Measurements from ENCODE around the gene ENPP7.
A peak's percentile ranks its signal among the peaks of the same experiment; 100 is the strongest.

ENPP7 gene

DNA sequence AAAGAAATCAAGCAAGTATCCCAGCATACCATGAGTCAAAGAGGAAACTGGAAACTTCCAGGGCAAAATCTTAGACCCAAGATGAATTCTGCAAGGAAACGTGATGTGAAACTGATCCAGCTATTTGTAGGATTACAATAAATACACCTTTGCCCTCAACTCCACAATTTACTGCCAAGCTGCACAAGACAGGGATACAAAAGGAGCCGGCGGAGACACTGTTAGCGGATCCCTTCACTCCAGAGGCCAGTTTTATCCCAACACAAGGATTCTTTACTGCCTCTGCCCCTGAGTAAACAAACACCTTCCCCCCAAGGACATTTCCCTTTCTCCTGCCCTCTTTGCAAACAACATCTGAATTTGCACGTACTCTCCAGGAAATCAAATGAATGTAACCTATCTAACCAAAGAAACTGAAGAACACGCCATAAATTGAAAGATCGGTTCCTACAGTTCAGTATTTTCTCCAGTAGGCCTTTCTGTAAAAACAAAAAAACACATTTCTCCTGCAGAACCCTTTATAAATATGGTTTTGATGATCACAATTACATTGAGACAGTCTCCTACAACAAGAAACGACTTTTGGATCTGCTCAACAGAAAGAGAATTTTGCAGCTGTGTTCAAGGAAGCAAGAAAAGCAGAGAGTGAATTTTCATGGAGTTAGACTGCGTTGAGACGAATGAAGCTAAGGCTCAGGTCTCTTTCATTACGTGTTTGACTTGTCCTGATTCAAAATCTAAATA is 45.8 kb downstream of the ENPP7 start:
- TF ChIP-seq TAF1 (IDR thresholded peaks at IDR 0.05; ENCODE audit: low read depth) = no peak
- TF ChIP-seq YY1 (IDR thresholded peaks at IDR 0.05; ENCODE audit: low read depth) = no peak
- TF ChIP-seq EP300 (IDR thresholded peaks at IDR 0.05; ENCODE audit: borderline replicate concordance) = no peak
- TF ChIP-seq MAX (IDR thresholded peaks at IDR 0.05) = no peak
- TF ChIP-seq EGR1 (IDR thresholded peaks at IDR 0.05) = no peak
- TF ChIP-seq TEAD4 (IDR thresholded peaks at IDR 0.05) = no peak
- no peak for TF ChIP-seq TCF12 (IDR thresholded peaks at IDR 0.05; ENCODE audit: low read depth)
- no peak for TF ChIP-seq CEBPB (IDR thresholded peaks at IDR 0.05)
- no peak for TF ChIP-seq ZBTB7A (IDR thresholded peaks at IDR 0.05; ENCODE audit: low read depth)
- TF ChIP-seq, protein P1, sequence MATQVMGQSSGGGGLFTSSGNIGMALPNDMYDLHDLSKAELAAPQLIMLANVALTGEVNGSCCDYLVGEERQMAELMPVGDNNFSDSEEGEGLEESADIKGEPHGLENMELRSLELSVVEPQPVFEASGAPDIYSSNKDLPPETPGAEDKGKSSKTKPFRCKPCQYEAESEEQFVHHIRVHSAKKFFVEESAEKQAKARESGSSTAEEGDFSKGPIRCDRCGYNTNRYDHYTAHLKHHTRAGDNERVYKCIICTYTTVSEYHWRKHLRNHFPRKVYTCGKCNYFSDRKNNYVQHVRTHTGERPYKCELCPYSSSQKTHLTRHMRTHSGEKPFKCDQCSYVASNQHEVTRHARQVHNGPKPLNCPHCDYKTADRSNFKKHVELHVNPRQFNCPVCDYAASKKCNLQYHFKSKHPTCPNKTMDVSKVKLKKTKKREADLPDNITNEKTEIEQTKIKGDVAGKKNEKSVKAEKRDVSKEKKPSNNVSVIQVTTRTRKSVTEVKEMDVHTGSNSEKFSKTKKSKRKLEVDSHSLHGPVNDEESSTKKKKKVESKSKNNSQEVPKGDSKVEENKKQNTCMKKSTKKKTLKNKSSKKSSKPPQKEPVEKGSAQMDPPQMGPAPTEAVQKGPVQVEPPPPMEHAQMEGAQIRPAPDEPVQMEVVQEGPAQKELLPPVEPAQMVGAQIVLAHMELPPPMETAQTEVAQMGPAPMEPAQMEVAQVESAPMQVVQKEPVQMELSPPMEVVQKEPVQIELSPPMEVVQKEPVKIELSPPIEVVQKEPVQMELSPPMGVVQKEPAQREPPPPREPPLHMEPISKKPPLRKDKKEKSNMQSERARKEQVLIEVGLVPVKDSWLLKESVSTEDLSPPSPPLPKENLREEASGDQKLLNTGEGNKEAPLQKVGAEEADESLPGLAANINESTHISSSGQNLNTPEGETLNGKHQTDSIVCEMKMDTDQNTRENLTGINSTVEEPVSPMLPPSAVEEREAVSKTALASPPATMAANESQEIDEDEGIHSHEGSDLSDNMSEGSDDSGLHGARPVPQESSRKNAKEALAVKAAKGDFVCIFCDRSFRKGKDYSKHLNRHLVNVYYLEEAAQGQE (IDR thresholded peaks at IDR 0.05; ENCODE audit: low read depth) = no peak
- no peak for TF ChIP-seq NFIC (IDR thresholded peaks at IDR 0.05)
- TF ChIP-seq USF1 (IDR thresholded peaks at IDR 0.05) = no peak
- no peak for TF ChIP-seq FOXM1 (IDR thresholded peaks at IDR 0.05; ENCODE audit: borderline replicate concordance, low read depth)
- no peak for TF ChIP-seq CREB1 (IDR thresholded peaks at IDR 0.05; ENCODE audit: low read depth)
- no peak for TF ChIP-seq RAD21 (IDR thresholded peaks at IDR 0.05; ENCODE audit: low read depth)

DNA sequence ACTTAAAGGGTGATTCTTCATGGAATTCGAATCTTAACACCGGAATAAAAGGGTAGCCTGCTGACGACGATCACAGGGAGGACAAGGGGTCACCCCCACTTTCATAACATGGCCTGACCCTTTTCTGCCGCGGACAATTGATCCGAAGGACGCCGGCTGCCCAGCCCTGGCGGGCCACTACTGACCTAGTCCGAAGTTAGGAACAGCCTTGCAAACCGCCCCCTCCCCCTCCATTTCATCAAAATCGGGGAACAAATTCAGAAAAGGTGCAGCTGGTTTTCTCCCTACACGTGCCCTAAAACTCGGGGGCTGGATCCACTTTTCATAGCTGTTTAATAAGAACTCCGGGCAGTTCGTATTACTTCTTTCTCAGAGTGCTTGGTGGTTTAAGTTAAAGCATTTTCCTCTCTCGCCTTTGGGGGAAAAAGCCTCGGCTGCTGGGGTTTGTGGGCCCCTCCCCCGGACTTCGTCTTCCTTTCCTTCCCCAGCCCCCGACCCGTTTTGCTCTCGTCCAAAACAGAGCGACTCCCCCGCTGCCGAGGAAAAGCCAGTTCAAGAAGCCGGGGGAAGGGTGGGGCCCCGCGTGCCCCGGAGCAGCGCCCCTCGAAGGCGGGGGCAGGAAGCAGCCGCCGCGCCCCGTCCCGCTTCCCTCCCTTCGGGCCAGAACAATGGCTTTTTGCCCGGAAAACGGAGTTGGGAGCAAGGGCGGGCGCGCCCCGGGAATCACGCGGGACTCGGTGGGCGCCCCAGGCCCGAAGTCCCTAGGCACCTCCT is 46.6 kb downstream of the ENPP7 start:
- TF ChIP-seq RAD21 (IDR thresholded peaks at IDR 0.05; ENCODE audit: low read depth) = no peak
- no peak for TF ChIP-seq TEAD4 (IDR thresholded peaks at IDR 0.05)
- TF ChIP-seq YY1 (IDR thresholded peaks at IDR 0.05; ENCODE audit: low read depth) = no peak
- peak; percentile 35; the same call in 1 of the 2 replicates for TF ChIP-seq ZBTB7A (IDR thresholded peaks at IDR 0.05; ENCODE audit: low read depth)
- TF ChIP-seq USF1 (IDR thresholded peaks at IDR 0.05) = no peak
- TF ChIP-seq EGR1 (IDR thresholded peaks at IDR 0.05) = no peak
- no peak for TF ChIP-seq CEBPB (IDR thresholded peaks at IDR 0.05)
- no peak for TF ChIP-seq EP300 (IDR thresholded peaks at IDR 0.05; ENCODE audit: borderline replicate concordance)
- peak; percentile 46; the same call in 1 of the 2 replicates for TF ChIP-seq MAX (IDR thresholded peaks at IDR 0.05)
- TF ChIP-seq FOXM1 (IDR thresholded peaks at IDR 0.05; ENCODE audit: borderline replicate concordance, low read depth) = no peak
- TF ChIP-seq NFIC (IDR thresholded peaks at IDR 0.05) = no peak
- TF ChIP-seq CREB1 (IDR thresholded peaks at IDR 0.05; ENCODE audit: low read depth) = no peak
- no peak for TF ChIP-seq TCF12 (IDR thresholded peaks at IDR 0.05; ENCODE audit: low read depth)
- TF ChIP-seq, protein P1 (IDR thresholded peaks at IDR 0.05; ENCODE audit: low read depth) = no peak
- no peak for TF ChIP-seq TAF1 (IDR thresholded peaks at IDR 0.05; ENCODE audit: low read depth)

- TF ChIP-seq YY1 (IDR thresholded peaks at IDR 0.05; ENCODE audit: low read depth) = 0 out of 2 replicates have a peak, but pooled peaks have one; percentile 39
- no peak for TF ChIP-seq EP300 (IDR thresholded peaks at IDR 0.05; ENCODE audit: borderline replicate concordance)
- peak; percentile 71 for TF ChIP-seq EGR1 (IDR thresholded peaks at IDR 0.05)
These were observed 47.3 kb downstream of the ENPP7 start, which contains the start of gene CBX2 for GRCh38 chr17:79777894-79778503. Gene CBX2 (plus strand): TSS chr17:79778148. CDS start chr17:79778236, 88 bp downstream.

DNA sequence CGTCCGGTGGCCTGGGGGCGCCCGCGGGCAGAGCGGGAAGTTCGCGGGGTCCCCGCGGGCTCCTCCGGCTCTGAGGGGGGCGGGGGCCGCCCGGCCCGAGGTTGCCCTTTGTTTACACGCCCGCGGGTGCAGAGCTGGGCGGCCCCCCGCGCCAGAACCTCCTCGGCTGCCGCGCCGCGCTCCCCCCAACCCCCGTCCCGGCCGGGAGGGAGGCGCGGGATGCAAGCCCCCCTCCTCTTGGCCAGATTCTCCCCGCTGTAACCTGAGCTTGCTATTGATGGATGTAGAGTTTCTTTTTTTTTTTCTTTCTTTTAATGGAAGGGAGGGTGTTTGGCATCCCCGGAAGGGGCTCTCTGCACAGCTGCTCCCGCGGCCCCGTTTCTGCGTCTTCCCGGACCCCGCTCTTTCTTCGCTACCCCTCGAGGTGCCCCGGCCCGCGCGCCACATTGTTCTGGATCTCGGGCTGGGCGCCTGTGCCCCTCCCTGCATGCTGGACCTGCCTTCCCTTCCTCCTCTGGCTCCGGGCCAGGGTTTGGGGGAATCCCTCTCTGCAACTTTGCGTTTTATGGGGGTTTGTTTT is 47.9 kb downstream of the ENPP7 start:
- TF ChIP-seq USF1 (IDR thresholded peaks at IDR 0.05) (no peak), TEAD4 (IDR thresholded peaks at IDR 0.05) (no peak), TCF12 (IDR thresholded peaks at IDR 0.05; ENCODE audit: low read depth) (0 out of 2 replicates have a peak, but pooled peaks have one; percentile 8), RAD21 (IDR thresholded peaks at IDR 0.05; ENCODE audit: low read depth) (no peak; the same call in 1 of the 2 replicates), YY1 (IDR thresholded peaks at IDR 0.05; ENCODE audit: low read depth) (no peak), EP300 (IDR thresholded peaks at IDR 0.05; ENCODE audit: borderline replicate concordance) (0 out of 2 replicates have a peak, but pooled peaks have one; percentile 4), NFIC (IDR thresholded peaks at IDR 0.05) (peak; percentile 83), MAX (IDR thresholded peaks at IDR 0.05) (peak; percentile 12; the same call in 1 of the 2 replicates), CEBPB (IDR thresholded peaks at IDR 0.05) (no peak), EGR1 (IDR thresholded peaks at IDR 0.05) (no peak), FOXM1 (IDR thresholded peaks at IDR 0.05; ENCODE audit: borderline replicate concordance, low read depth) (no peak), ZBTB7A (IDR thresholded peaks at IDR 0.05; ENCODE audit: low read depth) (peak; percentile 89), CREB1 (IDR thresholded peaks at IDR 0.05; ENCODE audit: low read depth) (no peak), TAF1 (IDR thresholded peaks at IDR 0.05; ENCODE audit: low read depth) (no peak)
- TF ChIP-seq, protein P1 (IDR thresholded peaks at IDR 0.05; ENCODE audit: low read depth) = no peak

All from Ishikawa (cell line).